HG03460 (cell line): ENCODE results near the gene MCOLN2.
"Not testable (repeated sequence)": the region's sequence is repeated elsewhere in the genome, so short reads cannot be mapped to it uniquely, and the experiment has no call there.

ENCODE experiments used
- ATAC-seq: cut with Tn5 transposase; IDR thresholded peaks from one replicate; pipeline ENCODE4 v1.9.1; 2021; ENCODE audit not compliant: unreplicated experiment

The MCOLN2 gene

GRCh38 chr1:84986561-84986960, 10.4 kb downstream of the MCOLN2 start:
- ATAC-seq: not testable (repeated sequence)

GRCh38 chr1:84985365-84985764, 11.5 kb downstream of the MCOLN2 start:
- no peak for ATAC-seq

DNA sequence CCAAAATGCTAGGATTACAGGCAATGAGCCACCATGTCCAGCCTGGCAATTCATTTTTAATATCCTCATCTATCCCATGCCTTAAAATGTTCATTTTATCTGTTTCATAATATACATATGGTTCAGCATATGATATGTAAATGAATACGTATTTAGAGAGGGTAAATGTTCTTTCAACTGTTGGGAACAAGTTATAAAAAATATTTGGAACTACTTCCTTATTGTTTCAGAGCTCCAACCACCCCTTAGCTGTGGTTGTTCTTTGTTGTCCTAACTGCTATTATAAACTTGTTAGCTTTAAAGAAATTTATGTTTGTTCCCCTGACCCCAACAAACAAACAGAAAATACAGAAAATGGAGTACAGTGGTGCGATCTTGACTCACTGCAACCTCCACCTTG, 14.5 kb downstream of the MCOLN2 start:
- ATAC-seq: no peak

DNA sequence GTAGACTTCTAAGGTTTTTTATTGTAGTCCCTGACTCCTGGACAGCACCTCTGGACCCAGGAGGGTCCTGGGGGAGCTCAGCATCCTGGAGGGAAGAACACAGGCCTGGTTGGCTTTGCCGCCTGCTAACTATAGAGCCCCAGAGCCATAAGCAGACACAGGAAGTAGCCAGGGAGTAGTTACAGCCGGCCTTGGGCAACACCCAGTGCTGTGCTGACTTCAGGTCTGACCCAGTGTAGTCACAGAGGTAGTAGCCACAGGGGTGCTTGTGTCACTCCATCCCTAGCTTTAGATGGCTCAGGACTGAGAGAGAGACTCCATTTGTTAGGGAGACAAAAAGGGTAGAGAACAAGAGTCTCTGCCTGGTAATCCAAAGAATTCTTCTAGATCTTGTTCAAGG, 21.9 kb downstream of the MCOLN2 start:
- peak; percentile 23 for ATAC-seq

- peak; percentile 34 for ATAC-seq
Observed at GRCh38 chr1:84973498-84974334, 23.2 kb downstream of the MCOLN2 start.

- ATAC-seq: peak; percentile 35
Observed at GRCh38 chr1:84972377-84972987, 24.4 kb downstream of the MCOLN2 start.

- peak; percentile 25 for ATAC-seq
Observed at GRCh38 chr1:84971957-84972356, 25.0 kb downstream of the MCOLN2 start.

GRCh38 chr1:84969489-84970250, 27.2 kb downstream of the MCOLN2 start:
- ATAC-seq: peak; percentile 45

DNA sequence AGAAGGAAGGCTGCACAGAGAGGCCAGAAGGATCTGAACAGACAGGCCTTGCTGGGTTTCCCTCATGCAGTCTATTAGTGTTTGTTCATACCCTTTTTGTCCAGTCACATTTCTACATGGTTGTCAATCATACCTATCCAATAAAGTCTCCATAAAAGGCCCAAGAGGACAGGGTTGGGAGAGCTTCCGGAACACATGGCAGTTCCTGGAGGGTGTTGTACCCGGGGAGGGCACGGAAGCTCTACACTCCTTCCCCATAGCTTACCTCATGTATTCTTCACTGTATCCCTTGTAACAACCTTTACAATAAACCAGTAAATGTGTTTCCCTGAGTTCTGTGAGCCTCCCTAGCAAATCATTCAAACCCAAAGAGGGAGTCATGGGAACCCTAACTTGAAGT, 28.0 kb downstream of the MCOLN2 start:
- no peak for ATAC-seq

GRCh38 chr1:84968101-84968500, 28.8 kb downstream of the MCOLN2 start:
- no peak for ATAC-seq

DNA sequence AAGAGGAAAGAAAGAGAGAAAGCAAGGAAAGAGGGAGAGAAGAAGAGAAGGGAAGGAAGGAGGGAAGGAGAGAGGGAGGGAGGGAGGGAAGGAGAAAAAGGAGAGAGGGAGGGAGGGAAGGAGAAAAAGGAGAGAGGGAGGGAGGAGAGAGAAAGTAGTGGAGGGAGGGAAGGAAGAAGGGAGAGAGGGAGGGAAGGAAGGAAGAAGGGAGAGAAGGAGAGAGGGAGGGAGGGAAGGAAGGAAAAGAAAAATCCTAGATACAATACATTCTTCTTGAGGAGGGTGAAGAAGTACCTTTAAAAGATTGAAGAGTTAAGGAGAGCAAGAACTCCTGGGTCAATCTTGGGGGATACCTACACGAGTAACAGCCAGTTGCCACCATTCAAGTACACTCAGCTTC, 29.2 kb downstream of the MCOLN2 start:
- no peak for ATAC-seq

- ATAC-seq: no peak
Observed at GRCh38 chr1:84963021-84963420, 33.9 kb downstream of the MCOLN2 start.

- ATAC-seq: no peak
Observed at GRCh38 chr1:84961316-84961715, 35.6 kb downstream of the MCOLN2 start.

DNA sequence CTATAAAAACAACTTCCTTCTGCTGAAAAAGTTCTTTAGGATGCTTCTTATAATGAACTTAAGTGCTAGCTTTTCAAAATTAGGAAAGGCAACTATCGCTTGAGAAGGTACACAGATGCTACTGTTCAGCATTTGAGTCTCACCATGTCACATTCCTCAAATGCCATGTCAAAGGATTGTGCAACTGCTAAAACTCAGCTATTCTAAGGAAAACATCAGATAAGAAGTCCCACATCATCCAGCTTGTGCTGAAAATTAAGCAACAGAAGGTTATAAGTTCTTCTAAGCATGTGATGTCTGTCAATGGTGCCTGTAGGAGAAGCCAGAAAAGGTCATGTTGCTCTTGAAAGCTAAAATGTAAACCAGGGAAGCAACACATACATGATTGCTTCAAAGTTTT, 36.5 kb downstream of the MCOLN2 start:
- ATAC-seq: no peak

DNA sequence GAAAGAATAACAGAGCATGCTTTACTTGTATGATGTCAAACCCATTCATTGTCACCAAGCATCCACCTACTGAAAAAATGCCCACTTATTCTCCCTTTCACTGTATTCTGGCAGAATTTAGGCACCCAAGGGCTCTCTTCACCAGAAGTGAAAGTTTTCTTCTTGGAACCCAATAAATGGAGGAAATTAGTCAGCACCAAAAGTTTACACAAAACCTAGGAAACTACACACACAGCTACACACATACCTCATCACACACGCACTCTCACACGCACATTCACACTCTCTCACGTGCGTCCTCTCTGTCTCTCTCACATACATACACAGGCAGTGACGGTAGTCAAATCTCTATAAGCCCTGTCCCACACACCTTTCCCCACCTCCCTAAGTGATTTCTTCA, 37.6 kb downstream of the MCOLN2 start:
- peak; percentile 81 for ATAC-seq

DNA sequence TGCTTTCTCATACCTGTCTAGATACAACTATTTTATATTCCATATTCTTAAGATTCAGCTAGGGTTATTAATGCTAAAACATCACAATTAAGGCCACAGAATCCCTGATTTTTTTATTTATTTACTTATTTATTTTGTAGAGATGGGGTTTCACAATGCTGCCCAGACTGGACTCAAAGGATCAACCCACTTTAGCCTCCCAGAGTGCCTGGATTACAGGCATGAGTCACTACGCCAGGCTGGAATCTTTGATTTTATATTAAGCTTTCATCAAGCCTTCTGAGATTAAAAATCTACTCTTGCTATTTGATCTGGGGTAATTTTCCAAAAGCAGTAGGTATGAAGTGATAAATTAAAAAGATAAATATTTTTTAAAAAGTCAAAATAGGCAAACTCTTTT, 38.9 kb downstream of the MCOLN2 start:
- no peak for ATAC-seq

- no peak for ATAC-seq
Observed at GRCh38 chr1:84956655-84957054, 40.3 kb downstream of the MCOLN2 start.

DNA sequence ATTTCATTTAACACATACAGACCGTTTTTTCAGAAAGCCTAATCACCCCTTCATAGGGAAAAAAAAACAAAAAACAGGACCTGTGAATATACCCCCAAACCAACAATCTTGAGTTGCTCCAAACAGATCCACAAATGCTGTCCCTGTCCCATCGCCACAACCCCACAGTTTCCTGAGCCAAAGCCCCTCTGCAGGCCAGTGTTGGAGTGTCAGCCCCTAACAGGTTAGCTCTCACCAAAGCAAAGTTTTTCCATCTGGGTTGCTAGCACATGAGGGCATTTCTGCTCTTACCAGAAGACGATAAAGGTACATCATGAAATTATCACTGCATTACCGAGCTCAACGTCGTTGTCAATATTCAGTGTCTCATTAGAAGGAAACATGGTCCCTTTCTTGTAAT, 40.8 kb downstream of the MCOLN2 start:
- ATAC-seq: no peak

- no peak for ATAC-seq
Observed at GRCh38 chr1:84949664-84950063, 47.2 kb downstream of the MCOLN2 start.

GRCh38 chr1:84947536-84948410, 49.1 kb downstream of the MCOLN2 start:
- no peak for ATAC-seq

DNA sequence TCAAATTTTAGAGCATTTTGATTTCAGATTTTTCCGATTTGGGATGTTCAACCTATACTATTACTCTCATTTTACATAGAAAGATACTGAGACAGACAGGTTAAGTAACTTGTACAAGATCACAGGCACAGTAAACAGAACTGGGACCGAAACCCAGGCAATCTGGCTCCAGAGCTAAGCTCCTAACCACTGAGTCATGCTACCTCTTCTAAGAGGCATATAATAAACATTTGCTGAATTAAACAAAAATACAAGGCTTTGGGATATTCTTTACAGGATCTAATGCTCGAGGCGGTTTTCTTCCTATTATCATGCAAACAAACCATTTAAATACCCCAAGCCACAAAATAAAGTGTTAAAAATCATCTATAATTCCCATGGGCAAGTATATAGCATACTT, 50.3 kb downstream of the MCOLN2 start:
- no peak for ATAC-seq
